ENCODE measurements around the gene HERC4. TPM values are rescaled to one million over a fixed set of nuclear protein-coding genes. Genes with fewer than 3 reads are reported as not detected.

Gene HERC4, protein sequence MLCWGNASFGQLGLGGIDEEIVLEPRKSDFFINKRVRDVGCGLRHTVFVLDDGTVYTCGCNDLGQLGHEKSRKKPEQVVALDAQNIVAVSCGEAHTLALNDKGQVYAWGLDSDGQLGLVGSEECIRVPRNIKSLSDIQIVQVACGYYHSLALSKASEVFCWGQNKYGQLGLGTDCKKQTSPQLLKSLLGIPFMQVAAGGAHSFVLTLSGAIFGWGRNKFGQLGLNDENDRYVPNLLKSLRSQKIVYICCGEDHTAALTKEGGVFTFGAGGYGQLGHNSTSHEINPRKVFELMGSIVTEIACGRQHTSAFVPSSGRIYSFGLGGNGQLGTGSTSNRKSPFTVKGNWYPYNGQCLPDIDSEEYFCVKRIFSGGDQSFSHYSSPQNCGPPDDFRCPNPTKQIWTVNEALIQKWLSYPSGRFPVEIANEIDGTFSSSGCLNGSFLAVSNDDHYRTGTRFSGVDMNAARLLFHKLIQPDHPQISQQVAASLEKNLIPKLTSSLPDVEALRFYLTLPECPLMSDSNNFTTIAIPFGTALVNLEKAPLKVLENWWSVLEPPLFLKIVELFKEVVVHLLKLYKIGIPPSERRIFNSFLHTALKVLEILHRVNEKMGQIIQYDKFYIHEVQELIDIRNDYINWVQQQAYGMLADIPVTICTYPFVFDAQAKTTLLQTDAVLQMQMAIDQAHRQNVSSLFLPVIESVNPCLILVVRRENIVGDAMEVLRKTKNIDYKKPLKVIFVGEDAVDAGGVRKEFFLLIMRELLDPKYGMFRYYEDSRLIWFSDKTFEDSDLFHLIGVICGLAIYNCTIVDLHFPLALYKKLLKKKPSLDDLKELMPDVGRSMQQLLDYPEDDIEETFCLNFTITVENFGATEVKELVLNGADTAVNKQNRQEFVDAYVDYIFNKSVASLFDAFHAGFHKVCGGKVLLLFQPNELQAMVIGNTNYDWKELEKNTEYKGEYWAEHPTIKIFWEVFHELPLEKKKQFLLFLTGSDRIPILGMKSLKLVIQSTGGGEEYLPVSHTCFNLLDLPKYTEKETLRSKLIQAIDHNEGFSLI
- 41.6 to 55.0 TPM (median 42.5 TPM) in 3 replicates for total RNA-seq
- long read RNA-seq, full-length matches to known transcripts: 46 of 79 reads
- long read RNA-seq, partial matches to known transcripts: 12 of 79 reads
- long read RNA-seq, other reads (novel, unspliced or antisense): 21 of 79 reads

DNA sequence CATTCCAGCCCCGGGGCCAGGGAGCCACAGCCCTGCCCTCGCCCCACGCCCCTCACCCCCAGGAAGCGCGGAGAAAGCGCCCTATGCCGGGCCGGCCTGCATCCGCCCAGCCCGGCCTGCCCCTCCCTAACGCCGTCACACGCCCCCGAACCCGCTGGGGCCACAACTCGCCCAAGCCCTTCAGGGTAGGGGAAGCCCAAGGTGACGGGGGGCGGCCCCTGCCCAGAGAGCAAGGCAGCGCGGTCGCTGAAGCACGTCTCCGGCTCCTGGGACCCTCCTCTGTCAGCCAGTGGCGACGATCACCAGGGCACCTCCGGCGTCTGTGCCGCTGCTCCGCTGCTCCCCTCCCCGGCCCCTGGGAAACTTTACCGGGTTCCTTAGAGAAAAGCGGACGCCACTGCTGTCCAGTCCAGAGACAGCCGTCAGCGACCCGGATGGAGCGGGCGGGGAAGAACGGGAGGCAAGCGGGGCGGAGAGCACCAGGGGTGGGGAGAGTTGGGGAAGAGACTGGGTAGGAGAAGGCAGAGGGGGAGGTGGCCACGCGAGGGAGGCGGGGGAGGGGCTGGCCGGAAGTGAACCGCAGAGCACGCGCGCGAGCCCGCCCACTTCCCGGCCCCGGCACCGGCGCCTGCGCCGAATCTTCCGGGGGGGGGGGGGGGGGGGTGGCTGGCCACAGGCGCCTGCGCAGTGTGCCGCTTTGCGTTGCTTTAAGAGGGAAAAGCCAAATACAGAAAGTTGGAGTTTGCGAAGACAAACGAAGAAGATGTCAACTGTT lies at the start of gene HERC4:
TSS of gene HERC4 (minus strand) at position 509 of the 775 bp plus-strand sequence. CDS start 2,175 bp downstream, outside the sequence.
- no peaks in the 10 kb centered on the region for H3K9me3 Mint-ChIP-seq (ENCODE audit: low read depth)
- H3K27ac Mint-ChIP-seq (ENCODE audit: unreplicated experiment): peak within 1 kb of the TSS; percentile 95
- peaks cover 4% of the 10 kb centered on the region for H3K36me3 Mint-ChIP-seq (ENCODE audit: low read depth)
- TF ChIP-seq, protein P1, sequence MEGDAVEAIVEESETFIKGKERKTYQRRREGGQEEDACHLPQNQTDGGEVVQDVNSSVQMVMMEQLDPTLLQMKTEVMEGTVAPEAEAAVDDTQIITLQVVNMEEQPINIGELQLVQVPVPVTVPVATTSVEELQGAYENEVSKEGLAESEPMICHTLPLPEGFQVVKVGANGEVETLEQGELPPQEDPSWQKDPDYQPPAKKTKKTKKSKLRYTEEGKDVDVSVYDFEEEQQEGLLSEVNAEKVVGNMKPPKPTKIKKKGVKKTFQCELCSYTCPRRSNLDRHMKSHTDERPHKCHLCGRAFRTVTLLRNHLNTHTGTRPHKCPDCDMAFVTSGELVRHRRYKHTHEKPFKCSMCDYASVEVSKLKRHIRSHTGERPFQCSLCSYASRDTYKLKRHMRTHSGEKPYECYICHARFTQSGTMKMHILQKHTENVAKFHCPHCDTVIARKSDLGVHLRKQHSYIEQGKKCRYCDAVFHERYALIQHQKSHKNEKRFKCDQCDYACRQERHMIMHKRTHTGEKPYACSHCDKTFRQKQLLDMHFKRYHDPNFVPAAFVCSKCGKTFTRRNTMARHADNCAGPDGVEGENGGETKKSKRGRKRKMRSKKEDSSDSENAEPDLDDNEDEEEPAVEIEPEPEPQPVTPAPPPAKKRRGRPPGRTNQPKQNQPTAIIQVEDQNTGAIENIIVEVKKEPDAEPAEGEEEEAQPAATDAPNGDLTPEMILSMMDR (IDR thresholded peaks at IDR 0.05): no peak
- no peaks in the 10 kb centered on the region for H3K27me3 Mint-ChIP-seq (ENCODE audit: low read depth)
- peaks cover 42% of the 10 kb centered on the region for H3K4me1 Mint-ChIP-seq (ENCODE audit: low read depth)
- H3K4me3 Mint-ChIP-seq (ENCODE audit: unreplicated experiment): peak within 1 kb of the TSS; percentile 97
- DNase-seq (ENCODE audit: low spot score): peak; percentile 97

DNA sequence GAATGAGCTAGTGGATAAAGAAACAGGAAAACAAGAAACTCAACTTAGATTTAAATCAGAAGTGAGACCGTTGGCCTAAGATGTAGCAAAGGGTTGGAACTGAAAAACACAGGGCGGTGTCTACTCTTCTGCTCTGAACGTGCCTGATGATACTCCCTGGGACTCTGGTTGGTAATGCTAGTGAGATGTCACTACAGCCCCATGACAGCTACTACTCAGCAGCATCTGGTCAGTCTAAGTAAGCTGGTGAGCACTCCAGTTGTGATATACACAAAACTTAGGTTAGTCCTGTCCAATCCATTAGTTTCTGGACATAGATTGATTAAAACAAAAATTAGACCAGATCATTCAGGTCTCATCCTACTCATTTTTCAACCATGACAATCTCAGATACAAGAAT lies 49.6 kb upstream of the HERC4 start:
- Mint-ChIP-seq H3K27me3 (ENCODE audit: low read depth) (no peaks in the 10 kb centered on the region), H3K36me3 (ENCODE audit: low read depth) (no peaks in the 10 kb centered on the region), H3K9me3 (ENCODE audit: low read depth) (no peaks in the 10 kb centered on the region), H3K4me1 (ENCODE audit: low read depth) (no peaks in the 10 kb centered on the region), H3K4me3 (ENCODE audit: unreplicated experiment) (no peak overlapping the region), H3K27ac (ENCODE audit: unreplicated experiment) (no peak overlapping the region)
- no peak for DNase-seq (ENCODE audit: low spot score)
- TF ChIP-seq, protein P1 (IDR thresholded peaks at IDR 0.05): no peak

DNA sequence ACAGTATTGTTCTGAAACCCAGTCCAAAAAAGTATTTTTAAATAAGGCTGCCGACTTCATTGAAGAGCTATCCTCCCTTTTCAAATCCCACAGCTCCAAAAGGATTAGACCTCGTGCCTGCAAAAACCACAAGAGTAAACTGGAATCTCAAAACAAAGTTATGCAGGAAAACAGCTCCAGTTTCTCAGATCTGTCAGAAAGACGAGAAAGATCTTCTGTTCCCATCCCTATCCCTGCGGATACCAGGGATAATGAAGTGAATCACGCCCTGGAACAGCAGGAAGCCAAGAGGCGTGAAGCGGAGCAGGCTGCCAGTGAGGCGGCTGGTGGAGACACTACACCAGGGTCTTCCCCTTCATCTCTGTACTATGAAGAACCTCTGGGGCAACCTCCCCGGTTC lies 46.8 kb upstream of the HERC4 start:
- no peaks in the 10 kb centered on the region for H3K27me3 Mint-ChIP-seq (ENCODE audit: low read depth)
- H3K27ac Mint-ChIP-seq (ENCODE audit: unreplicated experiment): no peak overlapping the region
- no peak overlapping the region for H3K4me3 Mint-ChIP-seq (ENCODE audit: unreplicated experiment)
- no peaks in the 10 kb centered on the region for H3K4me1 Mint-ChIP-seq (ENCODE audit: low read depth)
- TF ChIP-seq, protein P1 (IDR thresholded peaks at IDR 0.05): no peak
- no peaks in the 10 kb centered on the region for H3K9me3 Mint-ChIP-seq (ENCODE audit: low read depth)
- no peak for DNase-seq (ENCODE audit: low spot score)
- H3K36me3 Mint-ChIP-seq (ENCODE audit: low read depth): no peaks in the 10 kb centered on the region

DNA sequence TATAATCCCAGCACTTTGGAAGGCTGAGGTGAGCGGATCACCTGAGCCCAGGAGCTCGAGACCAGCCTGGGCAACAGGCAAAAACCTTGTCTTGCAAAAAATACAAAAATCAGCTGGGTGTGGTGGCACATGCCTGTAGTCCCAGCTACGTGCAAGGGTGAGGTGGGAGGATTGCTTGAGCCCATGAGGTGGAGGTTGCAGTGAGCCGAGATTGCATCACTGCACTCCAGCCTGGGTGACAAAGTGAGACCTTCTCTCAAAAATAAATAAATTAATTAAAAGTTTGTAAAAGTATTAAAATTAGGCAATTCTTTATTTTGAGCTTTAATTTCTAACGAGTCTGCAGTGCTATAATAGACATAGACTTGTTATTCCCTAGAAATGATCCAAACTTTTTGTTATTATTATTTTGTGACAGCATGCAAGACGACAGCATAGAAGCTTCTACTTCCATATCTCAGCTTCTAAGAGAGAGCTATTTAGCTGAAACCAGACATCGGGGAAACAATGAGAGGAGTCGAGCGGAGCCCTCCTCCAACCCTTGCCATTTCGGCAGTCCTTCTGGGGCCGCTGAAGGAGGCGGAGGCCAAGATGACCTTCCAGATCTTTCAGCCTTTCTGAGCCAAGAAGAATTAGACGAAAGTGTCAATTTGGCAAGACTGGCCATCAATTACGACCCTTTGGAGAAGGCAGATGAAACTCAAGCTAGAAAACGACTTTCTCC lies 46.1 kb upstream of the HERC4 start:
- TF ChIP-seq, protein P1 (IDR thresholded peaks at IDR 0.05): no peak
- Mint-ChIP-seq H3K4me1 (ENCODE audit: low read depth) (no peaks in the 10 kb centered on the region), H3K9me3 (ENCODE audit: low read depth) (no peaks in the 10 kb centered on the region), H3K4me3 (ENCODE audit: unreplicated experiment) (no peak overlapping the region), H3K36me3 (ENCODE audit: low read depth) (no peaks in the 10 kb centered on the region), H3K27me3 (ENCODE audit: low read depth) (no peaks in the 10 kb centered on the region), H3K27ac (ENCODE audit: unreplicated experiment) (no peak overlapping the region)
- DNase-seq (ENCODE audit: low spot score): no peak

All from chondrocyte (in vitro differentiated cells).